Fibroblast of upper back skin (primary cell): ENCODE results near the gene PHRF1.
"Not testable (repeated sequence)": the region's sequence is repeated elsewhere in the genome, so short reads cannot be mapped to it uniquely, and the experiment has no call there.

Experiments
- DNase-seq: peaks from one replicate; pipeline ENCODE4 v3.0.0-alpha.2; 2013

PHRF1 gene

GRCh38 chr11:574031-574570 lies 2.2 kb upstream of the PHRF1 start:
- not testable (repeated sequence) for DNase-seq

GRCh38 chr11:574632-575312 lies 1.5 kb upstream of the PHRF1 start:
- no peak for DNase-seq

- DNase-seq, result no peak
Observed at GRCh38 chr11:575313-575995, 816 bp upstream of the PHRF1 start.

GRCh38 chr11:576811-577610 lies 741 bp downstream of the PHRF1 start:
- DNase-seq, result no peak

GRCh38 chr11:577611-577894 lies 1.3 kb downstream of the PHRF1 start:
- no peak for DNase-seq

GRCh38 chr11:578276-579035 lies 2.2 kb downstream of the PHRF1 start:
- DNase-seq, result no peak

- no peak for DNase-seq
Observed at GRCh38 chr11:579830-580601, 3.7 kb downstream of the PHRF1 start.

- no peak for DNase-seq
Observed at GRCh38 chr11:581342-581741, 5.1 kb downstream of the PHRF1 start.

GRCh38 chr11:581752-582151 lies 5.5 kb downstream of the PHRF1 start:
- DNase-seq, result no peak

- no peak for DNase-seq
Observed at GRCh38 chr11:584287-584686, 8.0 kb downstream of the PHRF1 start.

GRCh38 chr11:586376-587316 lies 10.4 kb downstream of the PHRF1 start:
- no peak for DNase-seq

- DNase-seq, result no peak
Observed at GRCh38 chr11:587546-587945, 11.3 kb downstream of the PHRF1 start.

- DNase-seq, result no peak
Observed at GRCh38 chr11:587978-588380, 11.7 kb downstream of the PHRF1 start.

GRCh38 chr11:589798-590197 lies 13.5 kb downstream of the PHRF1 start:
- DNase-seq, result no peak

GRCh38 chr11:590997-591396 lies 14.7 kb downstream of the PHRF1 start:
- DNase-seq, result no peak

GRCh38 chr11:592501-592900 lies 16.2 kb downstream of the PHRF1 start:
- DNase-seq, result no peak

GRCh38 chr11:592918-593317 lies 16.6 kb downstream of the PHRF1 start:
- no peak for DNase-seq

GRCh38 chr11:593347-593746 lies 17.1 kb downstream of the PHRF1 start:
- DNase-seq, result no peak

GRCh38 chr11:595400-595799 lies 19.1 kb downstream of the PHRF1 start:
- DNase-seq, result no peak

- no peak for DNase-seq
Observed at GRCh38 chr11:596374-596773, 20.1 kb downstream of the PHRF1 start.

GRCh38 chr11:597166-597725 lies 21.0 kb downstream of the PHRF1 start:
- no peak for DNase-seq
